Panc1 (cell line): ENCODE results near the gene LPAR3.

Experiments used
- CTCF ChIP-seq: fragments of 450-650 bp; IDR thresholded peaks from 2 replicates; pipeline ENCODE4 v1.5.1; 2017; ENCODE audit warnings: mild to moderate bottlenecking
- POLR2AphosphoS5 ChIP-seq: IDR thresholded peaks from 2 replicates; pipeline ENCODE4 v1.6.1; 2012; ENCODE audit warnings: mild to moderate bottlenecking, low read depth, low read length, moderate library complexity
- REST ChIP-seq, 2 experiments: IDR thresholded peaks; 2 replicates each; pipeline ENCODE4 v1.6.1; 2011 to 2012; ENCODE audit warnings: low read depth in 2 of 2, control low read depth in 1 of 2, low read length in 1 of 2, mild to moderate bottlenecking in 1 of 2, moderate library complexity in 1 of 2; ENCODE audit not compliant: insufficient read depth in 1 of 2
- SIN3A ChIP-seq: IDR thresholded peaks from 2 replicates; pipeline ENCODE4 v1.6.1; 2012; ENCODE audit warnings: low read depth, mild to moderate bottlenecking, low read length, moderate library complexity, borderline replicate concordance; ENCODE audit not compliant: insufficient read depth
- TCF7L2 ChIP-seq: IDR thresholded peaks from 2 replicates; pipeline ENCODE4 v1.6.1; 2011; ENCODE audit warnings: mild to moderate bottlenecking, low read depth, low read length, inconsistent platforms

GRCh38 chr1:84853741-84854721 lies 39.0 kb downstream of the LPAR3 start:
- TF ChIP-seq CTCF (no peak), POLR2AphosphoS5 (no peak), SIN3A (no peak), TCF7L2 (no peak), REST (IDR thresholded peaks at IDR 0.05; ENCODE audit: insufficient read depth in 1 of 2, low read depth in 2 of 2, low read length in 1 of 2) (no peak)
